Loucy (cell line): ENCODE data around the gene DMRT1.

Experiments used
- H2AFZ ChIP-seq: fragments of 200-600 bp; sonication (generic); 2 replicates; pipeline ENCODE4 v1.6.0; 2016; ENCODE audit warnings: antibody characterized with exemption, mild to moderate bottlenecking, low read length, moderate library complexity
- H3F3A ChIP-seq: fragments of 200-600 bp; 2 replicates; pipeline ENCODE4 v1.6.0; 2016; ENCODE audit warnings: antibody characterized with exemption, low read depth, mild to moderate bottlenecking
- H3K27me3 ChIP-seq: fragments of 200-600 bp; sonication (generic); 2 replicates; pipeline ENCODE4 v1.6.1; 2014; ENCODE audit warnings: low read length, mild to moderate bottlenecking; ENCODE audit not compliant: insufficient read depth, poor library complexity, severe bottlenecking
- H3K36me3 ChIP-seq: fragments of 200-600 bp; sonication (generic); 2 replicates; pipeline ENCODE4 v1.6.1; 2016; ENCODE audit warnings: low read length; ENCODE audit not compliant: insufficient read depth
- H3K4me1 ChIP-seq: fragments of 200-600 bp; sonication (generic); 2 replicates; pipeline ENCODE4 v1.5.1; 2014; ENCODE audit warnings: low read length, mild to moderate bottlenecking; ENCODE audit not compliant: insufficient read depth, poor library complexity, severe bottlenecking
- H3K4me2 ChIP-seq: fragments of 200-600 bp; sonication (generic); 2 replicates; pipeline ENCODE4 v1.6.0; 2014; ENCODE audit warnings: antibody characterized with exemption, low read length, low read depth, mild to moderate bottlenecking; ENCODE audit not compliant: poor library complexity, severe bottlenecking
- H3K4me3 ChIP-seq: fragments of 200-600 bp; sonication (generic); 2 replicates; pipeline ENCODE4 v1.5.1; 2014; ENCODE audit warnings: low read length, mild to moderate bottlenecking, mixed read lengths; ENCODE audit not compliant: poor library complexity, severe bottlenecking
- H3K79me2 ChIP-seq: fragments of 200-600 bp; sonication (generic); 2 replicates; pipeline ENCODE4 v1.6.1; 2014; ENCODE audit warnings: low read length; ENCODE audit not compliant: insufficient read depth
- H3K9ac ChIP-seq: fragments of 200-600 bp; sonication (generic); 2 replicates; pipeline ENCODE4 v1.6.0; 2014; ENCODE audit warnings: mild to moderate bottlenecking, low read depth, low read length, moderate library complexity; ENCODE audit not compliant: poor library complexity, severe bottlenecking
- H3K9me2 ChIP-seq: fragments of 200-600 bp; sonication (generic); replicated peaks from 2 replicates; pipeline ENCODE4 v1.6.1; 2016; ENCODE audit warnings: low read depth, low read length, mixed read lengths
- H3K9me3 ChIP-seq: fragments of 200-600 bp; sonication (generic); 2 replicates; pipeline ENCODE4 v1.6.1; 2014; ENCODE audit warnings: mild to moderate bottlenecking, antibody characterized with exemption, low read length, low read depth; ENCODE audit not compliant: insufficient read depth
- H4K20me1 ChIP-seq: fragments of 200-600 bp; sonication (generic); 2 replicates; pipeline ENCODE4 v1.6.0; 2014; ENCODE audit warnings: antibody characterized with exemption, low read length, mild to moderate bottlenecking; ENCODE audit not compliant: insufficient read depth, poor library complexity, severe bottlenecking
- EZH2phosphoT487 ChIP-seq: fragments of 200-600 bp; IDR thresholded peaks from 2 replicates; pipeline ENCODE4 v1.6.1; 2018; ENCODE audit warnings: antibody characterized with exemption, mild to moderate bottlenecking, moderate library complexity, borderline replicate concordance
- TF ChIP-seq, protein P1 (sequence below): fragments of 200-600 bp; sonication (generic); conservative IDR thresholded peaks from 2 replicates; pipeline ENCODE4 v1.5.1; 2014; ENCODE audit warnings: mild to moderate bottlenecking, antibody characterized with exemption, low read length

DMRT1 gene

DNA sequence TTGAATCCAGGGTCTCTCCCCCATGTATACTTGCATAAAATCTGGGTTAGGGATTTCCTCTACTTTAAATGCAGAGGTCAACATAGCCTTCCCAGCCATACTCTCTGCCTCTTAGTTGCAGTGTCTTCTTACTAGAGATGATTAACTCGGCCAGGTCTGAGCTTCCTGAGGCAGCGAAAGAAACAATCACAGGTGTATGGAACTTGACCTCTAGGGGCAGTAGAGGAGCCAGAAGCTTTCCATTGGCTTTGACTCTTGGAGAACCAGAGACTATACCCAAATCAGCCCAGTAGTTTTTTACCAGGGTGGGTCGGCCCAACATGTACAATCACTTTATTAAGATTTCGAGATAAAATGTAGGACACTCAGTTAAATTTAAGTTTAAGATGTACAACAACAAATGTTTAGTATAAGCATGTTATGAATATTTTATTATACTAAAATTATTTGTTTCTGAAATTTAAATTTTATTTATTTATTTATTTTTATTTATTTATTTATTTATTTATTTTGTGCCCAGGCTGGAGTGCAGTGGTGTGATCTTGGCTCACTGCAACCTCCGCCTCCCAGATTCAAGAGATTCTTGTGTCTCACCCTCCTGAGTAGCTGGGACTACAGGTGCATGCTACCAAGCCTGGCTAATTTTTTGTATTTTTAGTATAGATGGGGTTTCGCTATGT is 87.0 kb downstream of the DMRT1 start:
- Histone ChIP-seq H3K27me3 (no peaks in the 10 kb centered on the region), H3K9ac (no peak overlapping the region), H3K4me1 (no peaks in the 10 kb centered on the region), H3K79me2 (no peaks in the 10 kb centered on the region), H3K4me2 (no peak overlapping the region), H3K9me2 (no peaks in the 10 kb centered on the region), H2AFZ (no peak overlapping the region), H3K4me3 (no peak overlapping the region), H4K20me1 (no peaks in the 10 kb centered on the region), H3K36me3 (no peaks in the 10 kb centered on the region), H3F3A (no peaks in the 10 kb centered on the region), H3K9me3 (no peaks in the 10 kb centered on the region)
- TF ChIP-seq EZH2phosphoT487, result no peak
- TF ChIP-seq, protein P1, sequence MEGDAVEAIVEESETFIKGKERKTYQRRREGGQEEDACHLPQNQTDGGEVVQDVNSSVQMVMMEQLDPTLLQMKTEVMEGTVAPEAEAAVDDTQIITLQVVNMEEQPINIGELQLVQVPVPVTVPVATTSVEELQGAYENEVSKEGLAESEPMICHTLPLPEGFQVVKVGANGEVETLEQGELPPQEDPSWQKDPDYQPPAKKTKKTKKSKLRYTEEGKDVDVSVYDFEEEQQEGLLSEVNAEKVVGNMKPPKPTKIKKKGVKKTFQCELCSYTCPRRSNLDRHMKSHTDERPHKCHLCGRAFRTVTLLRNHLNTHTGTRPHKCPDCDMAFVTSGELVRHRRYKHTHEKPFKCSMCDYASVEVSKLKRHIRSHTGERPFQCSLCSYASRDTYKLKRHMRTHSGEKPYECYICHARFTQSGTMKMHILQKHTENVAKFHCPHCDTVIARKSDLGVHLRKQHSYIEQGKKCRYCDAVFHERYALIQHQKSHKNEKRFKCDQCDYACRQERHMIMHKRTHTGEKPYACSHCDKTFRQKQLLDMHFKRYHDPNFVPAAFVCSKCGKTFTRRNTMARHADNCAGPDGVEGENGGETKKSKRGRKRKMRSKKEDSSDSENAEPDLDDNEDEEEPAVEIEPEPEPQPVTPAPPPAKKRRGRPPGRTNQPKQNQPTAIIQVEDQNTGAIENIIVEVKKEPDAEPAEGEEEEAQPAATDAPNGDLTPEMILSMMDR, result peak; percentile 79

DNA sequence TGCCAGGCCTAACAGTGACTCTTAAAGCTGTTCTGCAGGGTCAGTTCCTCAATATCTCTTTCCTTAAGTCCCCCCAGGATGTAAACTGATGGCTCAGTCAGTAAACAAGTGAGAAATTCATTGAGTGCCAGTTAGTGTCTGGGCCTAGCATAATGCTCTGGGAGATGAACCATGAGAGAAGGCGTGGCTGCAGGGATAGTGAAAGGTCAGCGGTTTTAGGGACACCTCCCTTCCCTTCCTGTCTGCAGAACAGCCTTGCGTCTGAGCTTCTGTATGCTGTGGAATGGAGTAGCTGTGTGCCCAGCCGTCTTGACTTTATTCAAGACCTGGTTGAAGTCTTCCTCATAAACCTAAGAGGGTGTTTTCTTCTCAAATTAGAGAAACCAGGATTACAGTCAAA is 88.2 kb downstream of the DMRT1 start:
- no peaks in the 10 kb centered on the region for H3K36me3 ChIP-seq
- TF ChIP-seq, protein P1, result no peak
- TF ChIP-seq EZH2phosphoT487, result no peak
- no peaks in the 10 kb centered on the region for H3K9me3 ChIP-seq
- no peaks in the 10 kb centered on the region for H3K79me2 ChIP-seq
- no peak overlapping the region for H3K9ac ChIP-seq
- H3K27me3 ChIP-seq, result no peaks in the 10 kb centered on the region
- H2AFZ ChIP-seq, result no peak overlapping the region
- no peaks in the 10 kb centered on the region for H3K9me2 ChIP-seq
- no peaks in the 10 kb centered on the region for H3K4me1 ChIP-seq
- H4K20me1 ChIP-seq, result no peaks in the 10 kb centered on the region
- H3K4me2 ChIP-seq, result no peak overlapping the region
- no peaks in the 10 kb centered on the region for H3F3A ChIP-seq
- H3K4me3 ChIP-seq, result no peak overlapping the region

DNA sequence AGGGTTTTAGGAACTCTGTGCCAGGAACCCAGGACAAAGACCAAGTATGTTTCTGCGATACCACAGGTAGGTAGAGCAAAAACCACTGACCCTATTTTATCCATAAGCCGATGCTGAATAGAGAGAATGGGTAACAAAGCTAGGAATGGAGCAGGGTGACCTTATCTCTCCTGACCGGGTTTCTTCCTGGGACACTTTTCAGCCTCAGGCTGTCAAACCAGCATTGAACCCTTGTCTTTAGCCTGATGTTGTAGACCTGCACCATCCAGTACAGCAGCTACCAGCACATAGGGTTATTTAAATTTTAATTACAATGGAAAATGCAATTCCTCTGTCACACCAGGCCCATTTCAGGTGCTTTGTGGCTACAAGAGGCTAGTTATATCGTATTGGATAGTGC is 91.9 kb downstream of the DMRT1 start:
- Histone ChIP-seq H3K9ac (no peak overlapping the region), H3K9me3 (no peaks in the 10 kb centered on the region), H4K20me1 (no peaks in the 10 kb centered on the region), H3K4me2 (no peak overlapping the region), H3K27me3 (no peaks in the 10 kb centered on the region), H2AFZ (no peak overlapping the region), H3K4me1 (no peaks in the 10 kb centered on the region), H3F3A (no peaks in the 10 kb centered on the region), H3K4me3 (no peak overlapping the region), H3K36me3 (no peaks in the 10 kb centered on the region), H3K79me2 (no peaks in the 10 kb centered on the region), H3K9me2 (no peaks in the 10 kb centered on the region)
- no peak for TF ChIP-seq EZH2phosphoT487
- TF ChIP-seq, protein P1, result no peak
